Measurements from ENCODE around the gene HNF4A. TPM values are rescaled to one million over a fixed set of nuclear protein-coding genes. Genes with fewer than 3 reads are reported as not detected.

HNF4A gene
- total RNA-seq, 1 experiment from 2014 or later = 0.15 TPM

GRCh38 chr20:44439318-44439717 is 83.8 kb downstream of the HNF4A start:
- Mint-ChIP-seq H3K27ac (no peak overlapping the region), H3K4me3 (no peak overlapping the region)
- POLR2A ChIA-PET = no interaction called here

GRCh38 chr20:44442298-44443070 is 87.0 kb downstream of the HNF4A start:
- H3K27ac Mint-ChIP-seq = no peak overlapping the region
- H3K36me3 Mint-ChIP-seq = no peaks in the 10 kb centered on the region
- no peaks in the 10 kb centered on the region for H3K9me3 Mint-ChIP-seq
- CTCF ChIA-PET = no interaction called here
- ATAC-seq (no peak), DNase-seq (ENCODE audit: low spot score) (no peak)
- no peak overlapping the region for H3K4me3 Mint-ChIP-seq
- POLR2A ChIA-PET = no interaction called here
- H3K4me1 Mint-ChIP-seq = no peaks in the 10 kb centered on the region
- no peaks in the 10 kb centered on the region; the same call in 1 of the 2 replicates for H3K27me3 Mint-ChIP-seq (ENCODE audit: low read depth)
- no peak for TF ChIP-seq TCF7 (CRISPR knock-in tag; IDR thresholded peaks at IDR 0.05; ENCODE audit: low read depth)
- no peak for TF ChIP-seq ZNF423 (CRISPR knock-in tag; IDR thresholded peaks at IDR 0.05)
- no peak for TF ChIP-seq MAX (CRISPR knock-in tag; IDR thresholded peaks at IDR 0.05)
- no peak for TF ChIP-seq MYBL2 (CRISPR knock-in tag; IDR thresholded peaks at IDR 0.05)
- no peak for TF ChIP-seq ATF1 (CRISPR knock-in tag; IDR thresholded peaks at IDR 0.05)
- TF ChIP-seq NR3C1 (CRISPR knock-in tag; conservative IDR thresholded peaks at IDR 0.05; ENCODE audit: low read depth) = no peak
- no peak for TF ChIP-seq SMAD4 (CRISPR knock-in tag; IDR thresholded peaks at IDR 0.05)
- no peak for TF ChIP-seq ARID4B (CRISPR knock-in tag; IDR thresholded peaks at IDR 0.05; ENCODE audit: borderline replicate concordance)

More at GRCh38 chr20:44439318-44439717, 83.8 kb downstream of the HNF4A start:
- Mint-ChIP-seq H3K9me3 (no peaks in the 10 kb centered on the region), H3K36me3 (no peaks in the 10 kb centered on the region), H3K4me1 (no peaks in the 10 kb centered on the region), H3K27me3 (ENCODE audit: low read depth) (no peaks in the 10 kb centered on the region; the same call in 1 of the 2 replicates)
- TF ChIP-seq AFF4 (CRISPR knock-in tag; IDR thresholded peaks at IDR 0.05; ENCODE audit: borderline replicate concordance) = no peak
- TF ChIP-seq ZNF532 (CRISPR knock-in tag; IDR thresholded peaks at IDR 0.05; ENCODE audit: borderline replicate concordance) = no peak
- no peak for TF ChIP-seq CREB1 (CRISPR knock-in tag; IDR thresholded peaks at IDR 0.05)
- CTCF ChIA-PET = interaction anchor here (2.6 kb wide), 1 partner anchor 10 kb away, joined by 11 read pairs; no protein-coding TSS in a partner anchor
- ATAC-seq = no peak
- no peak for DNase-seq (ENCODE audit: low spot score)
